Measurements from ENCODE around the gene PHF21A. TPM values are rescaled to one million over a fixed set of nuclear protein-coding genes. Genes with fewer than 3 reads are reported as not detected.

The PHF21A gene
- total and polyA plus RNA-seq, 2 of the 8 experiments (the other 6 are each of a cell fraction or from before 2014, with no cell fraction given): 17.6 to 40.3 TPM

- 92% methylated on average over 3 of the region's 3 CpGs; no CpG with 5 or more reads in 1 of the 2 experiments for WGBS, 2 experiments (ENCODE audit: extremely low coverage in 1 of 2, insufficient coverage in 1 of 2, insufficient read length in 1 of 2, insufficient replicate concordance in 2 of 2, low coverage in 1 of 2, low lambda C conversion rate in 2 of 2, missing lambda C conversion rate in 1 of 2)
- H2BK20ac ChIP-seq (ENCODE audit: low read length): no peak overlapping the region
- H3K79me2 ChIP-seq (ENCODE audit: control insufficient read depth in 1 of 2, insufficient read depth in 2 of 2, low read length in 2 of 2): no peaks in the 10 kb centered on the region
- H3K4me1 ChIP-seq (replicated peaks in 1 of 4; ENCODE audit: control insufficient read depth in 3 of 4, insufficient read depth in 4 of 4, low read length in 3 of 4): no peaks in the 10 kb centered on the region; a peak in 2 of 7 replicates
- H2AFZ ChIP-seq (ENCODE audit: low read length): no peak overlapping the region
- no peak overlapping the region for H3K27ac ChIP-seq (ENCODE audit: low read depth, low read length)
- H4K8ac ChIP-seq (ENCODE audit: extremely low read depth, insufficient read depth, low read length): no peak overlapping the region
- no peak overlapping the region for H2BK15ac ChIP-seq (ENCODE audit: low read length)
- H2BK12ac ChIP-seq (ENCODE audit: low read depth, low read length): no peak overlapping the region
- ChIA-PET CTCF (ENCODE audit: partially characterized antibody) (no interaction called here), POLR2A (ENCODE audit: partially characterized antibody) (no interaction called here)
- H3K4ac ChIP-seq (replicated peaks; ENCODE audit: insufficient read length, low read depth, low read length): no peak overlapping the region
- H3K23ac ChIP-seq (ENCODE audit: insufficient read length): no peak overlapping the region
- no peak overlapping the region for H3K4me3 ChIP-seq (ENCODE audit: extremely low read depth in 1 of 4, insufficient read depth in 2 of 4, low read depth in 3 of 4, low read length in 4 of 4)
- TF ChIP-seq CTCF (IDR thresholded peaks at IDR 0.05; ENCODE audit: control extremely low read depth in 1 of 3, insufficient read depth in 1 of 3, low read depth in 1 of 3, low read length in 3 of 3): no peak
- TF ChIP-seq SIX5 (IDR thresholded peaks at IDR 0.05; ENCODE audit: low read depth, low read length): no peak
- no peak for TF ChIP-seq RXRA (IDR thresholded peaks at IDR 0.05; ENCODE audit: insufficient read depth, low read depth, low read length)
- TF ChIP-seq USF2 (IDR thresholded peaks at IDR 0.05; ENCODE audit: low read length): no peak
- TF ChIP-seq GTF2F1 (IDR thresholded peaks at IDR 0.05; ENCODE audit: borderline replicate concordance, low read depth, low read length): no peak
- no peak for TF ChIP-seq RBBP5 (IDR thresholded peaks at IDR 0.05; ENCODE audit: borderline replicate concordance, low read depth, low read length)
- FAIRE-seq (no peak), DNase-seq (ENCODE audit: low read depth in 1 of 2, low spot score in 2 of 2) (no peak)
- H3K23me2 ChIP-seq (ENCODE audit: low read depth, low read length): no peaks in the 10 kb centered on the region
- no peak overlapping the region for H3K18ac ChIP-seq (ENCODE audit: extremely low read depth, low read length)
- no peak overlapping the region for H3K56ac ChIP-seq (replicated peaks; ENCODE audit: insufficient read length, low read depth, low read length)
- no peak overlapping the region for H2BK5ac ChIP-seq (ENCODE audit: low read depth, low read length)
- H3K9ac ChIP-seq (replicated peaks in 1 of 4; ENCODE audit: extremely low read depth in 1 of 4, low read depth in 3 of 4, low read length in 3 of 4): no peak overlapping the region
- H3K4me2 ChIP-seq (ENCODE audit: insufficient read depth in 1 of 2, low read depth in 2 of 2, low read length in 2 of 2): no peak overlapping the region
- H3K9me3 ChIP-seq (ENCODE audit: insufficient read depth in 2 of 2, low read depth in 1 of 2, low read length in 1 of 2): no peaks in the 10 kb centered on the region
- no peak overlapping the region for H2AK5ac ChIP-seq (ENCODE audit: low read depth, low read length)
- H3K36me3 ChIP-seq (ENCODE audit: control insufficient read depth in 2 of 4, insufficient read depth in 4 of 4, low read length in 3 of 4): no peaks in the 10 kb centered on the region
- no peaks in the 10 kb centered on the region for H3K27me3 ChIP-seq (replicated peaks in 1 of 4; ENCODE audit: control insufficient read depth in 3 of 4, extremely low read depth in 1 of 4, insufficient read depth in 3 of 4, low read length in 3 of 4)
- H4K5ac ChIP-seq (ENCODE audit: insufficient read length, low read depth, low read length): no peak overlapping the region
- H4K20me1 ChIP-seq (replicated peaks in 1 of 2; ENCODE audit: control insufficient read depth in 1 of 2, insufficient read depth in 2 of 2, low read length in 2 of 2): no peaks in the 10 kb centered on the region
- H2BK120ac ChIP-seq (replicated peaks; ENCODE audit: low read depth, low read length): no peak overlapping the region
- H4K91ac ChIP-seq (replicated peaks; ENCODE audit: insufficient read length, low read length): no peak overlapping the region
- H3K14ac ChIP-seq (ENCODE audit: insufficient read length): no peak overlapping the region
- no peaks in the 10 kb centered on the region for H3K79me1 ChIP-seq (ENCODE audit: low read depth, low read length)
These were observed 20.3 kb upstream of the PHF21A start for GRCh38 chr11:46141597-46141996.
